Mesenchymal stem cell (in vitro differentiated cells and primary cell): ENCODE results near the gene NSG1.

Source experiments
- DNase-seq: peaks from one replicate; pipeline ENCODE4 v3.0.0-alpha.2; 2013
- H2AFZ ChIP-seq: one replicate; pipeline ENCODE4 v1.6.1; 2013; ENCODE audit warnings: low read depth, mild to moderate bottlenecking, control low read depth, inconsistent platforms, low read length, moderate library complexity
- H2AK5ac ChIP-seq: 2 replicates; pipeline ENCODE4 v1.6.1; 2013; ENCODE audit warnings: low read length, moderate library complexity, mild to moderate bottlenecking, inconsistent platforms; ENCODE audit not compliant: severe bottlenecking
- H2BK120ac ChIP-seq: one replicate; pipeline ENCODE4 v1.6.1; 2013; ENCODE audit warnings: low read depth, mild to moderate bottlenecking, inconsistent platforms, low read length, moderate library complexity
- H2BK12ac ChIP-seq, 2 experiments: one replicate each; pipeline ENCODE4 v1.6.1; 2013; ENCODE audit warnings: inconsistent platforms in 2 of 2, low read length in 2 of 2, mild to moderate bottlenecking in 2 of 2, moderate library complexity in 2 of 2, control low read depth in 1 of 2
- H2BK15ac ChIP-seq: one replicate; pipeline ENCODE4 v1.6.1; 2013; ENCODE audit warnings: mild to moderate bottlenecking, low read depth, inconsistent platforms; ENCODE audit not compliant: poor library complexity, severe bottlenecking
- H2BK5ac ChIP-seq: 2 replicates; pipeline ENCODE4 v1.6.1; 2013; ENCODE audit warnings: low read depth, mild to moderate bottlenecking, low read length, control low read depth, inconsistent platforms; ENCODE audit not compliant: poor library complexity, severe bottlenecking
- H3K14ac ChIP-seq, 2 experiments: one replicate each; pipeline ENCODE4 v1.6.1; 2013; ENCODE audit warnings: inconsistent platforms in 2 of 2, low read length in 2 of 2, control low read depth in 1 of 2, mild to moderate bottlenecking in 1 of 2, moderate library complexity in 1 of 2
- H3K18ac ChIP-seq, 2 experiments: one replicate each; pipeline ENCODE4 v1.6.1; 2013; ENCODE audit warnings: inconsistent platforms in 2 of 2, low read length in 2 of 2, control low read depth in 1 of 2, low read depth in 1 of 2, mild to moderate bottlenecking in 1 of 2
- H3K23ac ChIP-seq, 2 experiments: one replicate each; pipeline ENCODE4 v1.6.1; 2013; ENCODE audit warnings: inconsistent platforms in 2 of 2, low read length in 2 of 2, mild to moderate bottlenecking in 2 of 2, moderate library complexity in 2 of 2, control low read depth in 1 of 2
- H3K27ac ChIP-seq: 2 replicates; pipeline ENCODE4 v1.5.1; 2013; ENCODE audit warnings: mild to moderate bottlenecking, moderate library complexity, low read length, control low read depth, inconsistent platforms; ENCODE audit not compliant: poor library complexity, severe bottlenecking
- H3K27me3 ChIP-seq, 2 experiments: 2 replicates each; pipeline versions ENCODE4 v1.6.1 to v1.7.0; 2013; ENCODE audit warnings: low read length in 2 of 2, mild to moderate bottlenecking in 2 of 2, moderate library complexity in 2 of 2, control low read depth in 1 of 2, inconsistent platforms in 1 of 2; ENCODE audit not compliant: control insufficient read depth in 1 of 2, insufficient read depth in 1 of 2
- H3K36me3 ChIP-seq, 2 experiments: 2 replicates each; pipeline versions ENCODE4 v1.6.1 to v1.7.0; 2013; ENCODE audit warnings: low read length in 2 of 2, control low read depth in 1 of 2, inconsistent platforms in 1 of 2, low read depth in 1 of 2, mild to moderate bottlenecking in 1 of 2; ENCODE audit not compliant: insufficient read depth in 2 of 2, control insufficient read depth in 1 of 2
- H3K4ac ChIP-seq, 2 experiments: one replicate each; pipeline ENCODE4 v1.6.1; 2013; ENCODE audit warnings: inconsistent platforms in 2 of 2, low read length in 2 of 2, mild to moderate bottlenecking in 2 of 2, moderate library complexity in 2 of 2, control low read depth in 1 of 2, low read depth in 1 of 2
- H3K4me1 ChIP-seq: 2 replicates; pipeline ENCODE4 v1.6.1; 2013; ENCODE audit warnings: low read depth, low read length, control low read depth; ENCODE audit not compliant: control insufficient read depth, insufficient read depth
- H3K4me2 ChIP-seq: 2 replicates; pipeline ENCODE4 v1.6.1; 2013; ENCODE audit warnings: low read length, mild to moderate bottlenecking, inconsistent platforms; ENCODE audit not compliant: poor library complexity, severe bottlenecking
- H3K4me3 ChIP-seq, 2 experiments: 2 replicates each; pipeline versions ENCODE4 v1.5.1 to v1.7.0; 2013; ENCODE audit warnings: low read length in 2 of 2, mild to moderate bottlenecking in 2 of 2, control low read depth in 1 of 2, low read depth in 1 of 2; ENCODE audit not compliant: insufficient read depth in 1 of 2
- H3K79me1 ChIP-seq: replicated peaks from 2 replicates; pipeline ENCODE4 v1.6.1; 2013; ENCODE audit warnings: mild to moderate bottlenecking, control low read depth, low read length, inconsistent platforms; ENCODE audit not compliant: poor library complexity, severe bottlenecking
- H3K9ac ChIP-seq: 2 replicates; pipeline ENCODE4 v1.7.0; 2013; ENCODE audit warnings: mild to moderate bottlenecking, low read length, moderate library complexity
- H3K9me3 ChIP-seq: 2 replicates; pipeline ENCODE4 v1.7.0; 2013; ENCODE audit warnings: mild to moderate bottlenecking, low read length; ENCODE audit not compliant: control insufficient read depth
- H4K8ac ChIP-seq: one replicate; pipeline ENCODE4 v1.6.1; 2013; ENCODE audit warnings: inconsistent platforms, mild to moderate bottlenecking, low read length, moderate library complexity
- H4K91ac ChIP-seq: one replicate; pipeline ENCODE4 v1.6.1; 2013; ENCODE audit warnings: mild to moderate bottlenecking, low read length, inconsistent platforms
- WGBS: methylation state at CpG from one replicate; pipeline ENCODE4 v1.1.7; 2013; ENCODE audit warnings: mixed read lengths; 5-methylcytosine and 5-hydroxymethylcytosine counted together

Gene NSG1

GRCh38 chr4:4456351-4456750 is 69.4 kb downstream of the NSG1 start:
- H4K91ac ChIP-seq, result no peak overlapping the region
- no peak overlapping the region for H2BK120ac ChIP-seq
- H2BK12ac ChIP-seq, result no peak overlapping the region
- H3K4me1 ChIP-seq, result peaks cover 11% of the 10 kb centered on the region
- H2AFZ ChIP-seq, result no peak overlapping the region
- H2AK5ac ChIP-seq, result no peak overlapping the region
- H3K9ac ChIP-seq, result no peak overlapping the region
- no peak overlapping the region for H2BK5ac ChIP-seq
- H3K23ac ChIP-seq, result no peak overlapping the region
- no peak overlapping the region for H3K4me2 ChIP-seq
- 85% methylated on average over 7 of the region's 7 CpGs for WGBS
- H3K4me3 ChIP-seq, result no peak overlapping the region
- H3K14ac ChIP-seq, result no peak overlapping the region
- H4K8ac ChIP-seq, result peak overlapping the region; percentile 14
- peaks cover 20 to 83% of the 10 kb centered on the region in 2 experiments for H3K36me3 ChIP-seq
- peak; percentile 33 for DNase-seq
- no peak overlapping the region for H3K18ac ChIP-seq
- no peak overlapping the region for H2BK15ac ChIP-seq
- H3K27ac ChIP-seq, result no peak overlapping the region
- peaks cover 14% of the 10 kb centered on the region for H3K79me1 ChIP-seq
- H3K4ac ChIP-seq, result no peak overlapping the region
- H3K27me3 ChIP-seq, result no peaks in the 10 kb centered on the region
- H3K9me3 ChIP-seq, result no peaks in the 10 kb centered on the region

DNA sequence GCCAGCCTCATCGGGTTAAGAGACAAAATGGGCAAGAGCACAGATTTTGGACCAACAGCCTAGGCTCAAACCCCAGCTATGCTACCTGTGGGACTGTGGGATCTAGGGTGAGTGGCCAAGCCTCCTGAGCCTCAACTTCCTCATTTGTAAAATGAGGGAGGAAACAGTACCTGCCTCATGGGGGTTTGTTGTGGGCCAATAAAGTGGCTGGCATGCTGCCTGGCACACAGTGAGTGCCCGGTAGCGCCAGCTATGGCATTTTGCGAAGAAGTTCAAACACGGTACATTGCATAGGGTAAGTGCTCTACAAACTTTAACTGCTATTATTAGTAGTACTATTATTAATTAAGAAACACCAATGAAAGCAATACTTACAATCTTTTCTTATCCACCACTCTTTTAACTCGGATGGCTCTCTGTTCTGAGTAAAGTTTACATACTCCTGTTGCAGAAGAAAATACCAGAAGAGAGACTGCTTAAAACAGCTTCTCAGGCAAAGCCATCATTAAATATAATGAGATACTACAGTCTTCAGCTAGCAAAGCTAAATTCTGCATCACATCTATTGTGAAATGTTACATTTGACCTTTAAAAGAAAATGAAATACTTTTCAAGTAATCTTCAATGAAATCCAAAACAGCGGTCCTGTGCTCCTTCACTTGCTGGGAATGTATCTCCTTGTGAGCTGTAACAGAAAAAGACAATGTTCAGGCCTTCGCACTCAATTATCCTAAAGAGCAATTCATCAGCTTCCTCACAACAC is 70.1 kb downstream of the NSG1 start:
- no peak for DNase-seq

GRCh38 chr4:4457803-4458553 is 71.1 kb downstream of the NSG1 start:
- H3K9me3 ChIP-seq, result no peaks in the 10 kb centered on the region
- no peak overlapping the region for H2BK12ac ChIP-seq
- WGBS, result 60% methylated on average over 5 of the region's 5 CpGs
- H3K79me1 ChIP-seq, result peaks cover 23% of the 10 kb centered on the region
- peaks cover 21 to 74% of the 10 kb centered on the region in 2 experiments for H3K36me3 ChIP-seq
- peak; percentile 78 for DNase-seq
- no peak overlapping the region for H3K27ac ChIP-seq
- H3K23ac ChIP-seq, result no peak overlapping the region
- H3K4me2 ChIP-seq, result no peak overlapping the region
- no peak overlapping the region for H4K8ac ChIP-seq
- H3K4ac ChIP-seq, result no peak overlapping the region
- H3K4me3 ChIP-seq, result no peak overlapping the region
- no peak overlapping the region for H2AFZ ChIP-seq
- no peak overlapping the region for H2BK5ac ChIP-seq
- H4K91ac ChIP-seq, result no peak overlapping the region
- peak overlapping the region; percentile 0 for H3K9ac ChIP-seq
- peaks cover 11% of the 10 kb centered on the region for H3K4me1 ChIP-seq
- H3K14ac ChIP-seq, result no peak overlapping the region
- no peak overlapping the region for H2BK120ac ChIP-seq
- H2BK15ac ChIP-seq, result no peak overlapping the region
- no peaks in the 10 kb centered on the region for H3K27me3 ChIP-seq
- no peak overlapping the region for H3K18ac ChIP-seq
- no peak overlapping the region for H2AK5ac ChIP-seq

More for the DNA sequence above, 70.1 kb downstream of the NSG1 start:
- Histone ChIP-seq H4K91ac (no peak overlapping the region), H3K9ac (no peak overlapping the region), H2BK12ac (no peak overlapping the region), H2BK15ac (no peak overlapping the region), H3K4me3 (no peak overlapping the region), H3K9me3 (no peaks in the 10 kb centered on the region), H3K23ac (no peak overlapping the region), H3K4me2 (no peak overlapping the region), H3K27ac (no peak overlapping the region), H3K18ac (no peak overlapping the region), H4K8ac (no peak overlapping the region), H2AK5ac (no peak overlapping the region), H3K27me3 (no peaks in the 10 kb centered on the region), H2BK5ac (no peak overlapping the region), H3K14ac (no peak overlapping the region), H3K4me1 (peaks cover 11% of the 10 kb centered on the region), H3K79me1 (peaks cover 20% of the 10 kb centered on the region), H2BK120ac (no peak overlapping the region), H3K4ac (no peak overlapping the region), H3K36me3 (peaks cover 23 to 79% of the 10 kb centered on the region in 2 experiments), H2AFZ (no peak overlapping the region)
- WGBS, result 98% methylated on average over 5 of the region's 8 CpGs

- H3K36me3 ChIP-seq, result peaks cover 21 to 65% of the 10 kb centered on the region in 2 experiments
- H2BK15ac ChIP-seq, result no peak overlapping the region
- H3K14ac ChIP-seq, result no peak overlapping the region
- DNase-seq, result no peak
- no peak overlapping the region for H3K27ac ChIP-seq
- H3K23ac ChIP-seq, result no peak overlapping the region
- no peak overlapping the region for H2BK12ac ChIP-seq
- H4K8ac ChIP-seq, result no peak overlapping the region
- no peak overlapping the region for H3K18ac ChIP-seq
- H3K4ac ChIP-seq, result no peak overlapping the region
- H3K9me3 ChIP-seq, result no peaks in the 10 kb centered on the region
- H3K27me3 ChIP-seq, result no peaks in the 10 kb centered on the region
- H3K9ac ChIP-seq, result no peak overlapping the region
- H2AFZ ChIP-seq, result no peak overlapping the region
- no peak overlapping the region for H3K4me3 ChIP-seq
- H2BK120ac ChIP-seq, result no peak overlapping the region
- H2BK5ac ChIP-seq, result no peak overlapping the region
- H3K4me1 ChIP-seq, result peaks cover 11% of the 10 kb centered on the region
- H2AK5ac ChIP-seq, result no peak overlapping the region
- H3K4me2 ChIP-seq, result no peak overlapping the region
- no peak overlapping the region for H4K91ac ChIP-seq
- H3K79me1 ChIP-seq, result peaks cover 23% of the 10 kb centered on the region
- WGBS, result 91% methylated on average over 5 of the region's 5 CpGs
Observed at GRCh38 chr4:4459181-4459580, 72.3 kb downstream of the NSG1 start.
